Suppressor macrophage (primary cell): ENCODE data around the gene AHR.
A peak's percentile ranks its signal among the peaks of the same experiment; 100 is the strongest.
"Not testable (repeated sequence)": the region's sequence is repeated elsewhere in the genome, so short reads cannot be mapped to it uniquely, and the experiment has no call there.

ENCODE experiments used
- DNase-seq, 4 experiments: peaks; one replicate each; pipeline ENCODE4 v3.0.0-alpha.2; 2020 to 2022

AHR gene

DNA sequence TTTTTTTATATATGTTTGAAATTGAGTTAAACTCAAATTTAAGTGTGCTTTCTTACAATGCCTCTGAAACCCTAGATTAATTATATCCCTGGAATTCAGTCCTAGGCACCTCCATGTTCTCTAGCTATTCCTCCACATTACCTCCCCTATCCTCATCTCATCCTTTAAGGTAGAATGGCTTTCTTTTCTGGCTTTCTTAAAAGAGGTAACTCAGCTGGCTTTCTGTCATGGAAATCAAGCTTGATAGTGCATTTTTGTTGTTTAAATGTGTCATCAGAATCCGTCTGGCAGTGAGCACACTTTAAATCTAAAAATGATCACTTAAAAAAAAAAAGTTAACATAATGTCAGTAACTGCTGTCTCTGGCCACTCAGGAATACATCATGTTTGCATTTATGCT, 42.2 kb downstream of the AHR start:
- DNase-seq: no peak

DNA sequence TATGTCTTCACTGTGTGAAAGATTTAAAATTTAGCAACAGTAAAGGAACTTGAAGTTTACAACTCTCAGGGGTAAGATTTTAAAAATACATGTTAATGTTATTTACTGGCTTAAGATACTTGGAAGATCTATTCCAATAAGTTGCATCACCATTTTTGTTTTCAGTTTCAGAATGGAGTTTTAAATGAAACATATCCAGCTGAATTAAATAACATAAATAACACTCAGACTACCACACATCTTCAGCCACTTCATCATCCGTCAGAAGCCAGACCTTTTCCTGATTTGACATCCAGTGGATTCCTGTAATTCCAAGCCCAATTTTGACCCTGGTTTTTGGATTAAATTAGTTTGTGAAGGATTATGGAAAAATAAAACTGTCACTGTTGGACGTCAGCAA, 44.3 kb downstream of the AHR start:
- DNase-seq: no peak

DNA sequence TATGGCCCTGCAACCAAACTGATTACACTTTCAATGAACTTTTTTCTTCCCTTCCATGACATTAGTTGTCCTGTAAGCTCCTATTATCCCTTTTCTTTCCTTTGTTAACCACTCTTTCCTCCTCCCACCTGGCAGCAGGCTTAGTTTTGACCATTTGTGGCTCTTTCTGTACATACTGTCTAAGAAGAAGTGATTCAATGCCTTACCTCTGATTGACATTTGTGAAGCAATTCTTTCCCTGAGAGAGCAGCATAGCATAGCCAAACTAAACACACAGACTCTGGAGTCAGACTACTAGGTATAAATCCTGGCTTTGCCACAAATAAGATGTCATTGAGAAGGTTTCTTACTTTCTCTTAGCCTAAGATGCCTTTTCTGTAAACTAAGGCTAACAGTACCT, 48.9 kb downstream of the AHR start:
- no peak for DNase-seq

DNA sequence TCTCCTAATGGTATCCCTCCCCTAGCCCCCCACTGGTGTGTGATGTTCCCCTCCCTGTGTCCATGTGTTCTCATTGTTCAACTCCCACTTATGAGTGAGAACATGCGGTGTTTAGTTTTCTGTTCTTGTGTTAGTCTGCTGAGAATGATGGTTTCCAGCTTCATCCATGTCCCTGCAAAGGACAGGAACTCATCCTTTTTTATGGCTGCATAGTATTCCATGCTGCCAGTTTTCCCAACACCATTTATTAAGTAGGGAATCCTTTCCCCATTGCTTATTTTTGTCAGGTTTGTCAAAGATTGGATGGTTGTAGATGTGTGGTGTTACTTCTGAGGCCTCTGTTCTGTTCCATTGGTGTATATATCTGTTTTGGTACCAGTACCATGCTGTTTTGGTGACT, 50.5 kb downstream of the AHR start:
- DNase-seq: not testable (repeated sequence)

DNA sequence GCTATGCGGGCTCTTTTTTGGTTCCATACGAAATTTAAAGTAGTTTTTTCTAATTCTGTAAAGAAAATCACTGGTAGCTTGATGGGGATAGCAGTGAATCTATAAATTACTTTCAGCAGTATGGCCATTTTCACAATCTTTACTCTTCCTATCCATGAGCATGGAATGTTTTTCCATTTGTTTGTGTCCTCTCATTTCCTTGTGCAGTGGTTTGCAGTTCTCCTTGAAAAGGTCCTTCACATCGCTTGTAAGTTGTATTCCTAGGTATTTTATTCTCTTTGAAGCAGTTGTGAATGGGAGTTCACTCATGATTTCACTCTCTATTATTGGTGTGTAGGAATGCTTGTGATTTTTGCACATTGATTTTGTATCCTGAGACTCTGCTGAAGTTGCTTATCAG, 51.9 kb downstream of the AHR start:
- DNase-seq: not testable (repeated sequence)

DNA sequence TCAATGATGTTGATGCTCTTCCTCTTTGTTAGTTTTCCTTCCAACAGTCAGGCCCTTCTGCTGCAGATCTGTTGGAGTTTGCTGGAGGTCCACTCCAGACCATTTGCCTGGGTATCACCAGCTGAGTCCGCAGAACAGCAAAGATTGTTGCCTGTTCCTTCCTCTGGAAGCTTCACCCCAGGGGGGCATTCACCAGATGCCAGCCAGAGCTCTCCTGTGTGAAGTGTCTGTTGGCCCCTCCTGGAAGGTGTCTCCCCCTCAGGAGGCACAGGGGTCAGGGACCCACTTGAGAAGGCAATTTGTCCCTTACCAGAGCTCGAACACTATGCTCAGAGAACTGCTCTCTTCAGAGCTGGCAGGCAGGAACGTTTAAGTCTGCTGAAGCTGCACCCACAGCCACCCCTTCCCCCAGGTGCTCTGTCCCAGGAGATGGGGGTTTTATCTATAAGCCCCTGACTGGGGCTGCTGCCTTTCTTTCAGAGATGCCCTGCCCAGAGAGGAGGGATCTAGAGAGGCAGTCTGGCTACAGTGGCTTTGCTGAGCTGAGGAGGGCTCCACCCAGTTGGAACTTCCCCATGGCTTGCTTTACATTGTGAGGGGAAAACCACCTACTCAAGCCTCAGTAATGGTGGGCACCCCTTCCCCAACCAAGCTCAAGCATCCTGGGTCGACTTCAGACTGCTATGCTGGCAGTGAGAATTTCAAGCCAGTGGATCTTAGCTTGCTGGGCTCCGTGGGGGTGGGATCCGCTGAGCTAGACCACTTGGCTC, 55.4 kb downstream of the AHR start:
- not testable (repeated sequence) for DNase-seq

DNA sequence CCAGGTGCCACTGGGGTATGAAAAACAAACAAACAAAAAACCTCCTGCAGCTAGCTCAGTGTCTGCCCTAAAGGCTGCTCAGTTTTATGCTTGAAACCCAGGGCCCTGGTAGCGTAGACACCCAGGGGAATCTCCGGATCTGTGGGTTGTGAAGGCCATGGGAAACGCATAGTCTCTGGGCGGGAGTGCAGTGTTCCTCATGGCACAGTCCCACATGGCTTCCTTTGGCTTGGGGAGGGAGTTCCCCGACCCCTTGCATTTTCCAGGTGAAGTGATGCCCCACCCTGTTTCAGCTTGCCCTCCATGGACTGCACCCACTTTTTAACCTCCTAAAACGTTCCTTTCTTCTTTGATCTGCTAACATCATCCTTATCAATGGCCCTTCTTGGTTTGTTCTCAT, 56.0 kb downstream of the AHR start:
- DNase-seq: no peak

DNA sequence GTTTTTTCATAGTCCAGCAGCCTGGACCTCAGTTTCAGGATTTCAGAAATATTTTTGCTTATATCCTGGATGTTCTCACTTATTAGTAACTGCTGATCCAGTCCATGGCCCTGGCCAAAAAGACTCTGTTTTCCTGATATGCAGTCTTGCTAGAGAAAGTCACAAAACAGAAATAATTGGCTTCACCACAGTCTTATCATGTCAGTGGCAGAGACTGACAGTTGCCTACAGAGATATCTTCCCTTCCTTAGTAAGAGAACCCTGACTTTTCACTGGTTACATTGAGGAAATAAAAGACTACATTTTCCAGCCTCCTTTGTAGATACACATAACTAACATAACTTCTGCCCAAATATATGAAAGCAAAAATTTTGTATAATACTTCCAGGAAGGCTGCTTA, 56.6 kb downstream of the AHR start:
- DNase-seq: no peak

DNA sequence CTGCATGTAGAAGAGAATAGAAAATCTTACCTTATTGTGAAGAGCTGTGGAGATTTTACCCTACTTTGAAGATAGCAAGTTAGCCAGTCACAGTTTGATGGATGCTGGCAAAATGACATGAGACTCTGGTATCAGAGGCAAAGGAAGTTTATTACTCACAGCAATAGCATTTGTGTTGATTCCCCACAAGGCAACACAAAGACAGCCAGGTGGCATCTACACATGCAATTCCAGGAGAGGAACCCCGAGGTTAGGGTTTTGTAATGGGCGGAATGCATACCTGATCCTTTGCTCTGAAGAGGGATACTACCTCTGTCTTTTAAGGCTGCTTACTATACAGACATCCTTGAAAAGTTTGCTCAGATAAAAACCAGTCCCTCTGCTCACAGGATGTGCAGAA, 59.5 kb downstream of the AHR start:
- no peak for DNase-seq

DNA sequence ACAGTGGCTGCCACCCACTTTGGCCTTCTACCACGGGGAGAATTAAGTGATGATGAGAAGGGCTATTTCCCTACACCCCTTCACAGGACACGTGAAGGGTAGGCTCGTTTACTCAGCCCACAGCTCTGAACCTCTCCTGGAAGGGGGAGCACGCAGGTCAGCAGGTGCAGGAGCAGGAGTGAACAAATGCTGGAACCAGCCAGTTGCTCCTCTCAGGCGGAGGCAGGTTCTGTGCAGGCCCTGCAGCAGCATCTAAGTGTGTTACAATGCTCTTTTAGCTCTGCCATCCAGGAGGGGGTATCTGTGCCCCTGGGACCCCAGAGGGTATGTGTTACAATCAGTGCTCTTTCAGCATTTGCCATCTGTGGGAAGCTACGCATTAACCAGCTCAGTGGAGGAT, 61.2 kb downstream of the AHR start:
- no peak for DNase-seq

DNA sequence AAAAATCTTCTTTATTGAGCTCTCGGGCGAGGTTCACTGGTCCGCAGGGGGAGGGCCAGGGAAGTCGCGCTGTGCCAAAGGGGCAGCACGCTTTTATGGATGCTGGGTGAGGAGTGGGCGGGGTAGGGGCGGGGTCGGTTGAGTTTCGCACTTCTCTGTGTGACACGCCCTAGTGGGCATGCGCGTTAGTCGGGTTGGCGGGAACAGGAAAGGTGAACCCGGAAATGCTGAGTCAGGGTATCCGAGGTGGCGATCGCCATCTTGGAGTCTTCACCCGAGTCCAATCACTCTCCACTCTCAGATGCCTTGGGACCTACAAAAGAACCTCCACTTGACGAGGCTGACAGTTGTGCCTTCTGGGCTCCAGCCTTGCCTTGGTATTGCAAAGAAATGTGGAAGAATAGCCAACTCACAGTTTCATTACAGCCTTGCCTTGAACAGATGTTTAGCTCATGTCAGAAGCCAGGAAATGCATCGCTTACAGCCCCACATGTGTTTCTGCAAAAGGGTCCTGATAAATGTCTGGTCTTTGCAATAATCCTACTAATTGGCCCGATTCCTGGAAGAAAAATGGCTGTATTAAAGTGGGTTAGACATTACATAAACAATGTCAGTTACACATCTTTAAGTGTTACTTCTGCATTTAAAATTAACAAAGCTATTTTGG, 64.1 kb downstream of the AHR start:
- DNase-seq: no peak

DNA sequence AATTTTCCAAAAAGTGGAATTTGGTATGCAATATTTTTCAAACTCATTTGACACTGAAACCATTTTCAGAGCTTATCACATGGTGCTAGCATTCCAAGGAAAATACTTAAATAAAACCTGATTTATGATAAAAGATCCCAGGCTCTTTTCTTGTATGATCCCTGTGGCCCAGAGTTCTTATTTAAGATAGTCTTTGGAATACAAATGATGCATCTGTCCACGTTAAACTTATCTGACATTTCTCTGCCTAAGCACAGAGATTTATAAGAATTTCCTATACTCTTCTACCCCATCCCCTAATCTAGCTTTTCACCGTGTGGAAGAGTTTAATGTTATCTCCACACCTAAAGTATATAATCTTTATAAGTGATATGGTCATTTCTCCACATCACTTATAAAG, 66.2 kb downstream of the AHR start:
- no peak for DNase-seq

DNA sequence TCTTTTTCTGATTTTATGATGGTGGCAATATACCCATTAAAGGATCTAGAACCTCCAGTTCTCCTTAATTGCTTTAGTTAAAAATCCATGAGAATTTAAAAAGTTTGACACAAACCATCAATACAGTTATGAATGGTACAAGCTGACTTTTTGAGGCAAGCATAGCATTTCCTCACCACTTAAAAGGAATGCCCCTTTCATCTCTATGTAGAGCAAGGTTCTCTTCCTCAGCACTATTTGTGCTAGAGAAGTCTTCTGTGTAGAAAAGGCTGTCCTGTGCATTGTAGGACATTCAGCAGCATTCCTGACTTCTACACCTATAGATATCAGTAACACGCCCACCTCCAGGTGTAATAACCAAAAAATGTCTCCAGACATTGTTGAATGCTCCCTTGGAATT, 67.3 kb downstream of the AHR start:
- no peak for DNase-seq

DNA sequence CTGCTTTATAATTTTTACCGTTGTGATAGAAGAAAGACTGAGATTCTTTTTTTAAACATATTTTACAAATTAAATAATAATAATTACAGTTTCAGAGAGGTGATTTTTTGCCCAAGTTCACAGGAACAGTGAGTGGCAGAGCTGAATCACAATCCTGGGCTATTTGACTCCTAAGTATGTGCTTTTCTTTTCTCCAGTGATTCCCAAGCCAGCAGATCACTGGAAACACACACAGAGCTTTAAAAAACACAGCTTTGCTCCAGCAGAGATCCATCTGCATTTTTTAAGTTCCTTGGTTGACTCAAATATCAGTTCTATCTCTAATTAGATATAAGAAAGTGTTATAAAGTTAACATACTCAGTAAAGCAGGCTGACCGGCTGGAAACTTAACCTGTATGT, 69.0 kb downstream of the AHR start:
- no peak for DNase-seq

DNA sequence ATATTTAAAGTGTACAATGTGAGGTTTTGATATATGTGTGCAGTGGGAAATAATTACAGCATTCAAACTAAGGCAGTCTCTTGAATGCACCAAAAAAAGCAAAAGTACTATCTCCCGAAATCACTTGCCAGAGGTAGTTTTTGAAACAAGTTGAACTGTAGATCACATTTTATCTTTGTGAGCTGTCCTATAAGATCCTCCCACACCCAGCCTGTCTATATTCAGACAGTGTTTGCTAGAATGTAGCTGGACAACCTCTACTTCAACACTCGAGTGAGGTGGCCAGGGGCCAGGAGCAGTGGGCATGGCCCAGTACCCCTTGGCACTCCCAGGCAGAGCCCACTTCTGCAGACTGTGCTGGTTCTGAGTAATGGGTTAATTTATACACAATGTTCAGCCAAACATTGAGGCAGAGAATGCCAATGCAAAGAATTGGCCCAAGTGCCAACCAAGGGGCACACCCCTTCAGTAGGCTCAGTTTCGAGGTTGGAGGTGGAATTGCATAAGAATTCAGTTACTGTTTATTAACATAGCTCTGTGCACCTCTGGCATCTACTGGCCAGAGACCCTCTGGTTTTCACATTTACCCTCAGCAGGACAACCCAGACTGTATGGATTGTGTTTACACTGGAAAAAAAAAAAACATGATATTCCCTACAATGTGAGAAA, 70.5 kb downstream of the AHR start:
- peak in 1 of 4 experiments; percentile 10 for DNase-seq

DNA sequence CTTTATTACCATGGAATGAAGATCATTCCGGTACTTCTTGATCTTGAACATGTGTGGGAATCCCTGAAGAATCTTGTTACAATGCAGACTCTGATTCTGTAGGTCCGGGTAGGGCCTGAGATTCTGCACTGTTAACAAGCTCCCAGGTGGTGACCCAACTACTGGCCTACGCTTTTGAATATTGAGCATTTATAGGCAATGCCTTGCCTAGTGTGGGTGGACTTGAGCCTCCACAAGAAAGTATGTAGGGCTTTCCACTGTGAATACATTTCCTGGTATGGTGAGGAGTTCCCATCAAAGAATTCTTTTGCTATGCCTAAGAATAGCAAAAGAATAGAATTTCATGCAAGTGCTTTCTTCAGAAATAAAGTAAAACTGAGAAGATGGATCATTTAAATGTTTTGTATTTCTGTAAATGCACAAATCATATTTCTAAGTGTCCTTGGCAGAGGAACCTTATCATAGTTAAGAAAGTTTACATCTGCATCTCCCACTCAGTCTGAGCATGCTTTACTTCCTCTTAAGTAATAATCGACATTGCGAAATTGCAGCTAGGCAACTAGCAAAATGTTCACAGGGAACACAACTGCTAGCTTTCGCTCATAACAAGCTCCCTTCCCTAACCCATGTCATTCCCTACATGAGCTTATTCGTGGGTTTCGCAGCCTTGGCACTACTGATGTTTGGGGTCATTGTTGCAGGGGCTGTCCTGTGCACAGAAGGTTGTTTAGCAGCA, 71.4 kb downstream of the AHR start:
- DNase-seq: peak; percentile 80 to 98 (median 93)

DNA sequence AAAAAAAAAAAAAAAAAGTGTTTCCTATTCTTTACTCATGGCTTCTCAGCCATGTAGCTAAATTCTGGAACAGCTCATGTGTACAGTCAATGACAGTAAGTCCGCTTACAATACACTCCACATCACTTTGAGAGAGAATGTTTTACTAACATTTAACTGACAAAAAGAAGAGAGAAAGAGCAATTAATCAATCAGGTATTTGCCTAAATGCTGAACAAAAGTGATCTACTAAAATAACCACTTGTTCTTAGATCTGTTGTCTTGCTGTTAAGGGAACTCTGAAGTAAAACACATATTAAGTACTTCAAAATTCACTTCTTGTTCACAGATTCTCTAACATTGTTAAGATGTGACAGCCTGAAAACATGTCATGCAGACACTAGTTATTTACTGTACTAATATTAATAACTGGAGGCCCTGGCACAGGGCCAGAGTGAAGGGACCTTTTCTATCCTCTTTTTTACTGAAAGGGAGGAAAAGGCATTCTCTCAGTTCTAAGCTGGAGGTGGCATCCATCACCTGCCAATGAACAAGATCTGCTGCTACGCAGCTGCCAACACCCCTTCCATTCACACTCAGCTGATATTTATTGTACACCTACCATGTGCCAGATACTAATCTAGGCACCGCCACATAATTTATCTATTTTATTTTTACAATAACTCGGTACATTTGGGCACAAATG, 72.6 kb downstream of the AHR start:
- DNase-seq: peak in 1 of 4 experiments; percentile 22

DNA sequence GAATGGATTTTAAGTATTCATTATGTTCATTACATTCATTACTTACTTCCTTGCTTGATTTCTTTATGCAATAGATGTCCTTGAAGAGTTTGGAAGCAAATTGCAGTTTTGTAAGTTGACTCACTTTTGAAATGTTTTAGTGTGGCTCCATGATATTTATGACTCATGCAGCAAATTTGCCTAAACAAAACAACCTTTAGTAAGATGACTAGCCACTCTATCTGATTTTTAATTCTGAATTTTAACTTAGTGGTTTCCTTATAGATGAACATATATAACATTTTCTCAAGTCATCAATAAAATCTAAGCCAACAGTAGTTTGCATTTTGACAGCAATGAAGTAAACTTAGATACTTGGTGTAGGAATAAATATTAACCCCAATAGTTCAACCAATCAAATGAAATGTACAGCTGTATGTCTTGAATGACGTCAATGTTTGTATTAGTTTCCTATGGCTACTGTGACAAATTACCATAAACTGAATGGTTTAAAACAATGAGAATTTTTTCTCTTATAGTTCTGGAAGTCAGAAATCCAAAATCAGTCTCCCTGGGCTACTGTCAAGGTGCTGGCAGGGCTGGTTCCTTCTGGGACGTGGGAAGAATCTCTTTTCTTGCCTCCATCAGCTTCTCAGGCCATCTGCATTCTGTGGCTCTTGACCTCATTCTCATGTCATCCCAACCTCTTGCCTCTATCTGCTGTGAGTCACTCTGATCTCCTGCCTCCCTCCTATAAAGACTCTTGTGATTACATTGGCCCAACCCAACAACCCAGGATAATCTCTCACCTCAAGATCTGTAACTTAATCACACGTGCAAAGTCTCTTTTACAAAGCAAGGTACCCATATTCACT, 73.4 kb downstream of the AHR start:
- peak; percentile 43 to 81 (median 68) for DNase-seq

DNA sequence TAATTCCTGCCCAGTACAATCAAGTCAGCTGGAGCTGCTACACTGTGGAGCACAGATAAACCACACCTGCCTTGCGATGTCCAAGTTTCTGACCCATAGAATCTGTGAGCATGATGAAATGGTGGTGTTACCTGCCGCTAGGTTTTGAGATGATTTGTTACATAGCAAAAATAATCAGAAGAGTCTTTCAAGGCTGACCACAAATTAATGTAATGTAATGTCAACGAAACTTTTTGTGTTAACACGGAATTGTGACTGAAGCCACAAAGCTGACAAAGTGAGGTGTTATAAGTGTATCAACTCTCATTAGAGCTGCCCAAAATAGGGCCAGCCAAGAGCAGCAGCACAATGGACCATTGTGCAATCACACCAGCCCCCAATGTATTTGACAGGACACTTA, 75.7 kb downstream of the AHR start:
- DNase-seq: no peak

DNA sequence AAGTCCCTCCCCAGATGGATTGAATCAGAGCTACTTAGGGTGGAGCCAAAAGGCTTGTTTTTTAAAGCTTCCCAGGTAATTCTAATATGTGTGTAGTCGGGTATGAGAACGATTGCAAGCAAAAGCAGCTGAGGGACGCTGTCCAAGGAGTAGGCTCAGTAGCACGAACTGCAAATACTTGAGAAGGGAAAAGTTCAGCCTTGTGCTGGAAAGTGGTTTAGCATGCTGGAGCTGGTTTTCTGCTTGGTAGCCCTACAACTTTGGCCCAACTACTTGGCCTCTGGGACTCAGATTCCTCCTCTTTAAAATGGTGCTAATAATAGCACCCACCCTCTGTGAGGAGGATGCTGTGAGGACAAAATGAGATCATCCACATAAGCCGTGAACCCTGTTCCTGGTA, 76.2 kb downstream of the AHR start:
- DNase-seq: peak in 2 of 4 experiments; percentile 18 to 37

DNA sequence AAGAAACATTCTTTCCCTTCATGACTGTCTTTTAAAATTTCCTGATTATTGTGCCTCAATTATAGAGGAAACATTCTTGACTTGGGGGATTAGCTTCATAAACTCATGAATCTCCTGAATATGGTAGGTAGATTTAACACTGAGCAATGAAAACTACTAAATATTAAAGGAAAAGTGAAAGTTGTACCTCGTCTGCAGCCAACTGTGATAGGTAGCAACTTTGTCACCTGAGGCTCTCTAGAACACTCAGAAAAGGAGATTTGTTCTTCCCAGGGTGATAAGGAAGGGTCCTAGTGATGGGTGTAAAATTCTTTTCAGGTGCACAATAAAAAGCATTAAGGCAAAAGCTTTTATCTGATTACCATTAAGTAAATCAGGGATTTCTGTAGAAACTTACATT, 78.1 kb downstream of the AHR start:
- no peak for DNase-seq
